BLaER1 (cell line): Measurements from ENCODE around the gene RRP7A.
A peak's percentile ranks its signal among the peaks of the same experiment; 100 is the strongest.
"Not testable (repeated sequence)": the region's sequence is repeated elsewhere in the genome, so short reads cannot be mapped to it uniquely, and the experiment has no call there.

ENCODE experiments used
- H3K27ac ChIP-seq: shearing (Covaris generic); formaldehyde crosslinking; 2 replicates; pipeline ENCODE4 v1.8.1; 2022
- H3K27me3 ChIP-seq: shearing (Covaris generic); formaldehyde crosslinking; 2 replicates; pipeline ENCODE4 v1.8.1; 2022
- H3K36me3 ChIP-seq: shearing (Covaris generic); formaldehyde crosslinking; 2 replicates; pipeline ENCODE4 v1.8.1; 2022
- H3K4me1 ChIP-seq: shearing (Covaris generic); formaldehyde crosslinking; 2 replicates; pipeline ENCODE4 v1.8.1; 2022
- H3K4me2 ChIP-seq: shearing (Covaris generic); formaldehyde crosslinking; 2 replicates; pipeline ENCODE4 v1.8.1; 2022
- H3K4me3 ChIP-seq: shearing (Covaris generic); formaldehyde crosslinking; 2 replicates; pipeline ENCODE4 v1.8.1; 2022
- H3K9ac ChIP-seq: shearing (Covaris generic); formaldehyde crosslinking; 2 replicates; pipeline ENCODE4 v1.8.1; 2022
- H3K9me3 ChIP-seq: shearing (Covaris generic); formaldehyde crosslinking; 2 replicates; pipeline ENCODE4 v1.8.1; 2022
- H4K20me1 ChIP-seq: shearing (Covaris generic); formaldehyde crosslinking; 2 replicates; pipeline ENCODE4 v1.8.1; 2022
- Cebpa-rat ChIP-seq: shearing (Covaris generic); IDR thresholded peaks from 2 replicates; pipeline ENCODE4 v1.8.1; 2022

Gene RRP7A, protein sequence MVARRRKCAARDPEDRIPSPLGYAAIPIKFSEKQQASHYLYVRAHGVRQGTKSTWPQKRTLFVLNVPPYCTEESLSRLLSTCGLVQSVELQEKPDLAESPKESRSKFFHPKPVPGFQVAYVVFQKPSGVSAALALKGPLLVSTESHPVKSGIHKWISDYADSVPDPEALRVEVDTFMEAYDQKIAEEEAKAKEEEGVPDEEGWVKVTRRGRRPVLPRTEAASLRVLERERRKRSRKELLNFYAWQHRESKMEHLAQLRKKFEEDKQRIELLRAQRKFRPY

DNA sequence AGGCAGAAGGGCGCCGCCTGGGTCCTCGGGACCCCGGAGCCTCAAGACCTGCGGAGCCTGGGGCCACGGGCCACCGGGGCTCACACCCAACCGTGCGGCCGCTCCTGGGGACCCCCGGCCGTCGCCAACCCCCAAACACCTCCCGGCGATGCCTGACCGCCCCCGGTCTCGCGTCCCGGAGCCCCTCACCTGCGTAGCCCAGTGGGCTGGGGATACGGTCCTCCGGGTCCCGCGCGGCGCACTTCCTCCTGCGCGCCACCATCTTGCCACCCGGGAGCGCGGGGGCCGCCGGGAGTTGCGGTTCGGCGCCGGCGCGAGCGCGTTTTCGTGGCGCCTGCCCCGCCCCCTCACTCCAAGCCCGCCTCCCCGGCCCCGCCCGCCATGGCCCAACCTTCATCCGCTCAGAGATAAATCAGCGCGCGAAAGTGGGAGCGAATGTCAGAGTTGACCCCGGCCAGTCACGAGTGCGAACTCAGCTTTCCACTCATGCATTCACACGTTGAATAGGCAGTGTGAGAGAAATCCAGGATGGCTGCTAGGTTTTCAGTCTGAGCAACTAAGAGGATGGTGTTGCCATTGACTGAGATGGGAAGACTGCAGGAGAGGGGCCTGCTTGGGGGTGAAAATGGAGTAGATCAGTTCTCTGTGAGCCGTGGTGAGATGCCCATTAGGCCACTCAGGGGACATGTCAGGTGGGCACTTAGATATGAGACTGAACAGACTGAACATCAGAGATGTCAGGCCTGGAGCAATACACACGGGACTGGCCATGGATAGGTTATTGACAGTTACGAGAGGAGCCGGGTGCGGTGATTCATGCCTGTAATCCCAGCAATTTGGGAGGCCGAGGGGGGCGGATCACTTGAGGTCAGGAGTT is at the start of gene RRP7A:
Gene RRP7A, minus strand, starts transcription at position 272 of the 877 bp plus-strand sequence. Its CDS starts 10 bp downstream, at position 262.
- Histone ChIP-seq H3K4me3 (peak within 1 kb of the TSS; percentile 87), H3K27me3 (no peaks in the 10 kb centered on the region), H3K9me3 (no peaks in the 10 kb centered on the region), H3K4me2 (peak within 1 kb of the TSS; percentile 87), H4K20me1 (peaks cover 30% of the 10 kb centered on the region), H3K36me3 (peaks cover 30% of the 10 kb centered on the region), H3K4me1 (peaks cover 32% of the 10 kb centered on the region), H3K9ac (peak within 1 kb of the TSS; percentile 94), H3K27ac (peak within 1 kb of the TSS; percentile 93)
- no peak for TF ChIP-seq Cebpa-rat

DNA sequence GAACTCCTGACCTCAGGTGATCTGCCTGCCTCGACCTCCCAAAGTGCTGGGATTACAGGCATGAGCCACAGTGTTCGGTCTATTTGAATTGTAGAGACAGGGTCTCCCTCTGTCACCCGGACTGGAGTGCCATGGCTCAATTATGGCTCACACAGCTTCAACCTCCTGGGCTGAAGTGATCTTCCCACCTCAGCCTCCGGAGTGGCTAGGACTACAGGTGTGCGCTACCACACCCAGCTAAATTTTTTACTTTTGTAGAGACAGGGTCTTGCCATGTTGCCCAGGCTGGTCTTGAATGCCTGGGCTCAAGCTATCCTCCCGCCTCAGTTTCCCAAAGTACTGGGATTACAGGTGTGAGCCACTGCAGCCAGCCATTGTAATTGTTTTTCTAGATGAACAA is 48.4 kb upstream of the RRP7A start:
- not testable (repeated sequence) for H3K4me3 ChIP-seq, H3K4me1 ChIP-seq, H3K27me3 ChIP-seq

DNA sequence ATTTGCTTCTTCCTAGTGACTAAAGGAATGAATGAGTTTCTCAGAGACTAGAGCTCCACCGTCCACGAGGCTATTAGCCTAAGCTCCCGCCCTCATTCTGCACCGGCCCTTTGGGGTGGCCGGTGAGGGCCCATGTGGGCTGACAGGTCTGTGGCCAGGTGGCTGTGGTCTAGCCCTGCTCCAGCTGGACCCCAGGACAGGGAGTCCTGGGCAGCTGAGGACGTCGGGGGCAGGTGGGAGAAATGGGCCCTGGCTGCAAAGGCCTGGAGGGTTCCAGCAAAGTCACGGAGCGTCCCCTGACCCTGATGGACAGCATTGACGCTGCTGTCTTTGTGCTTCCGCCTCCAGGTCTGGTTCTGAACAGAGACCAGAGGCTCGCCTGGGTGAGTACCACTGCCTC is 46.4 kb upstream of the RRP7A start:
- H3K36me3 ChIP-seq: peaks cover 47% of the 10 kb centered on the region
- H3K4me1 ChIP-seq: peaks cover 28% of the 10 kb centered on the region
- no peaks in the 10 kb centered on the region for H3K27me3 ChIP-seq
- TF ChIP-seq Cebpa-rat: no peak
- H4K20me1 ChIP-seq: 0 out of 2 replicates have a peak, but pooled peaks cover under 1% of the 10 kb centered on the region
- H3K9me3 ChIP-seq: peaks cover 10% of the 10 kb centered on the region; the same call in 1 of the 2 replicates
- H3K4me2 ChIP-seq: no peak overlapping the region
- no peak overlapping the region for H3K4me3 ChIP-seq
- H3K27ac ChIP-seq: no peak overlapping the region
- no peak overlapping the region for H3K9ac ChIP-seq

More for the DNA sequence above, 48.4 kb upstream of the RRP7A start:
- H4K20me1 ChIP-seq, H3K4me2 ChIP-seq, H3K9ac ChIP-seq, H3K27ac ChIP-seq, H3K9me3 ChIP-seq: not testable (repeated sequence)
- peaks cover 66% of the 10 kb centered on the region for H3K36me3 ChIP-seq

DNA sequence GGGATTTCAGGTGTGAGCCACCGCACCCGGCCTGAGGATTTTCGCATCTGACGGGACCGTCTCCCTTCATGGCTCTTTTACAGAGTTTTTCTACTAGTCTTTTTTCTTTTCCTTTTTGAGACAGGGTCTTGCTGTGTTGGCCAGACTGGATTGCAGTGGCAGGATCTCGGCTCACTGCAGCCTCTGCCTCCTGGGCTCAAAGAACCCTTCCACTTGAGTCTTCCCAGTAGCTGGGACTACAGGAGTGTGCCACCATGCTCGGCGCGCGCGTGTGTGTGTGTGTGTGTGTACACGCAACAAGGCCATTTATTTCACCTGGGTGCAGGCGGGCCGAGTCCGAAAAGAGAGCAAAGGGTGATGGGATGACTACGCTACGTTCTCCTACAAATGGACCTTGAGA is 45.1 kb upstream of the RRP7A start:
- peaks cover 10% of the 10 kb centered on the region; the same call in 1 of the 2 replicates for H3K9me3 ChIP-seq
- H3K27ac ChIP-seq: no peak overlapping the region
- peaks cover 37% of the 10 kb centered on the region for H3K4me1 ChIP-seq
- H3K9ac ChIP-seq: no peak overlapping the region
- H4K20me1 ChIP-seq: 0 out of 2 replicates have a peak, but pooled peaks cover 11% of the 10 kb centered on the region
- no peak overlapping the region for H3K4me3 ChIP-seq
- peaks cover 35% of the 10 kb centered on the region for H3K36me3 ChIP-seq
- H3K27me3 ChIP-seq: no peaks in the 10 kb centered on the region
- H3K4me2 ChIP-seq: no peak overlapping the region
- TF ChIP-seq Cebpa-rat: no peak

DNA sequence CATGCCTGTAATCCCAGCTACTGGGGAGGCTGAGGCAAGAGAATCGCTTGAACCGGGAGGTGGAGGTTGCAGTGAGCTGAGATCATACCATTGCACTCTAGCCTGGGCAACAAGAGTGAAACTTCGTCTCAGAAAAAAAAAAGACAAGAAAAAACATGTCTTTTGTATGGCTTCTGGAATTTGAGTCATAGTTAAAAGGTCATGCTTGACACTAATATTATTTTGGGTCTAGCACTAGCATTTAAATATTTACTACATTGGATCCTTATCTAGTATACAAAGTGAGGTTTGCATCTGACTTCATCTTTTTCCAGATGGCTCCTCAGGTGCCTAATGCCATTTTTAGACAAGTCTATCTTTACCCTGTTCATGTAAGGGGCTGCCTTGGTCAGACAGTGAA is 44.3 kb upstream of the RRP7A start:
- H3K27ac ChIP-seq, H3K9me3 ChIP-seq, H3K4me2 ChIP-seq, H3K4me3 ChIP-seq, H3K27me3 ChIP-seq, H3K9ac ChIP-seq: not testable (repeated sequence)
- 0 out of 2 replicates have a peak, but pooled peaks cover 11% of the 10 kb centered on the region for H4K20me1 ChIP-seq
- peaks cover 37% of the 10 kb centered on the region for H3K4me1 ChIP-seq
- H3K36me3 ChIP-seq: peaks cover 27% of the 10 kb centered on the region

DNA sequence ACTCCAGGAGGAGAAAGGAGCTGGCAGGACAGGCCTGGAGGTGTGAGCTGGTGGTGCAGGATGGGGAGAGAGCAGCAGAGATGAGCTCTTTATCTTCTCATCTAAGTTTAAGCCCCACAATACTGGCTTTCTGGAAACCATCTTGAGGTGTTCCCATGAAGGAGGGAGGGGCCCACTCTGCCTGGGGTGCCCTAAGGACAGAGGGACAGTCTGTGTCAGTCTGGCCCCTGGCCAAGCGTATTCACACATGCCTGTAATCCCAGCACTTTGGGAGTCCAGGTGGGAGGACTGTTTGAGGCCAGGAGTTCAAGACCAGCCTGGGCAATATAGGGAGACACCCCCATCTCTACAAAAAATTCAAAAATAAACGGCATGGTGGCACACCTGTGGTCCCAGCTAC is 43.1 kb upstream of the RRP7A start:
- H3K36me3 ChIP-seq: peaks cover 20% of the 10 kb centered on the region
- H3K4me2 ChIP-seq: peak overlapping the region; percentile 73
- H3K4me3 ChIP-seq: no peak overlapping the region
- H3K9me3 ChIP-seq: peaks cover 10% of the 10 kb centered on the region; the same call in 1 of the 2 replicates
- no peaks in the 10 kb centered on the region for H3K27me3 ChIP-seq
- no peak for TF ChIP-seq Cebpa-rat
- H3K4me1 ChIP-seq: peaks cover 37% of the 10 kb centered on the region
- peak overlapping the region; percentile 29; the same call in 1 of the 2 replicates for H3K27ac ChIP-seq
- H3K9ac ChIP-seq: 0 out of 2 replicates have a peak overlapping the region, but pooled peaks have one; percentile 12
- H4K20me1 ChIP-seq: 0 out of 2 replicates have a peak, but pooled peaks cover 11% of the 10 kb centered on the region

DNA sequence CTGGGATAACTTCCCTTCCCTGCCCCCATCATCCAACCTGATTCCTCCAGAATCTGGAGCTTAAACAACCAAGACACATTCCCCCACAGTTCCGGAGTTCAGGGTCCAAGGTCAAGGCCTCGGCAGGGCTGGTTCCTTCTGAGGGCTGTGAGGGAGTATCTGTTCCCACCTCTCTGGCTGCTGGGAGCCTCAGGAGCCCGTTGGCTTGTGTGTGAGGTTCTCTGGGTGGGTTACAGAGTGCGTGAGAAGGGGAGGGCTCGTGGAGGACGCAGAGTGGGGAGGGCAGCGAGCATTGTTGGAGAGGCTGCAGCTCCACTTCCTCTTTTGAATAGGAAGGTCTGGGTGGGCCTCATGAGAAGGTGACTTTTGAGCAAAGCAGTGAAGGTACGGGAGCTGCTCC is 42.7 kb upstream of the RRP7A start:
- Histone ChIP-seq H3K36me3 (peaks cover 20% of the 10 kb centered on the region), H3K4me3 (no peak overlapping the region), H3K27me3 (no peaks in the 10 kb centered on the region), H3K9me3 (peaks cover 10% of the 10 kb centered on the region; the same call in 1 of the 2 replicates), H3K4me2 (peak overlapping the region; percentile 73), H3K4me1 (peaks cover 37% of the 10 kb centered on the region), H4K20me1 (0 out of 2 replicates have a peak, but pooled peaks cover 11% of the 10 kb centered on the region), H3K27ac (peak overlapping the region; percentile 29; the same call in 1 of the 2 replicates), H3K9ac (peak overlapping the region; percentile 12; the same call in 1 of the 2 replicates)
- TF ChIP-seq Cebpa-rat: no peak

DNA sequence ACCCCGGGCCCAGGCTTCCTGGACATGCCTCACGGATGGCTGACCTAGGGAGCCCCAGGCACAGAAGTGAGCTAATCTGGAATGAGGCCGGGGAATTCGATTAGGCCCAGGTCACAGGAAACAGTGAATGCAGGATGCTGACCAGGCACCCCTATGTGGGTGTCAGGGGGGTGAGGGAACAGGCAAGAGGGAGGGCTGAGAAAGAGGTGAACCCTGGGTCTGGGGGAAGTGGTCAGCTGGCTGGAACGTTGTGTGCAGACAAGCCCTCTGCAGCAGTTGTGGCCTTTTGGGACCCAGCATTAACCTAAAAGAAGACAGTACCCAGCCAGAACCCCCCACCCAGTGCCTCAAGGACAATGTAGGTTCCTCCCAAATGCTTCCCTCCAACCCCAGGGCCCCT is 42.3 kb upstream of the RRP7A start:
- H3K27me3 ChIP-seq: no peaks in the 10 kb centered on the region

DNA sequence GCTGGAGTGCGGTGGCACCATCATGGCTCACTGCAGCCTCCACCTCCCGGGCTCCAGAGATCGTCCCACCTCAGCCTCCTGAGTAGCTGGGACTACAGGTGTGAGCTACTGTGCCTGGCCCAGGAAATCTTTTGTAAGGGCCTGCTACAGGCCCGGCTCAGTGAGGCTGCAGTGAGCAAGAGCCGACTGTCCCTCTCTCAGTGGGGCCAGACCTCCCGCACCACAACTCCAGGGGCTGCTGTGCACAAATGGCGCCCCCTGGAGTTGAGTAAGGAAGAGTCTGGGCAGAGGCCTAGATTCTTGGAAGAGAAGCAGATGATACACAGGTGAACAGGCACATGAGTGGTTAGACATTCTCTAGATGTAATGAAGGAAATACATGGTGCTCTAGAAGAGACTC is 41.2 kb upstream of the RRP7A start:
- 0 out of 2 replicates have a peak, but pooled peaks cover 11% of the 10 kb centered on the region for H4K20me1 ChIP-seq
- H3K36me3 ChIP-seq: peaks cover 13% of the 10 kb centered on the region
- no peak for TF ChIP-seq Cebpa-rat
- no peak overlapping the region for H3K9ac ChIP-seq
- H3K27ac ChIP-seq: no peak overlapping the region
- H3K27me3 ChIP-seq: no peaks in the 10 kb centered on the region
- no peak overlapping the region for H3K4me3 ChIP-seq
- H3K4me2 ChIP-seq: 0 out of 2 replicates have a peak overlapping the region, but pooled peaks have one; percentile 5
- peaks cover 6% of the 10 kb centered on the region; the same call in 1 of the 2 replicates for H3K9me3 ChIP-seq
- H3K4me1 ChIP-seq: peaks cover 37% of the 10 kb centered on the region

More for the DNA sequence above, 42.3 kb upstream of the RRP7A start:
- peaks cover 20% of the 10 kb centered on the region for H3K36me3 ChIP-seq
- no peak for TF ChIP-seq Cebpa-rat
- peaks cover 10% of the 10 kb centered on the region; the same call in 1 of the 2 replicates for H3K9me3 ChIP-seq
- H3K4me1 ChIP-seq: peaks cover 37% of the 10 kb centered on the region
- 0 out of 2 replicates have a peak, but pooled peaks cover 11% of the 10 kb centered on the region for H4K20me1 ChIP-seq
- H3K4me3 ChIP-seq: no peak overlapping the region
- peak overlapping the region; percentile 35; the same call in 1 of the 2 replicates for H3K9ac ChIP-seq
- peak overlapping the region; percentile 29; the same call in 1 of the 2 replicates for H3K27ac ChIP-seq
- peak overlapping the region; percentile 73 for H3K4me2 ChIP-seq
